GM20431 (cell line): ENCODE measurements around the gene TFCP2.

Experiments
- in situ Hi-C: fragments of 300-500 bp; cut with MseI, MboI; formaldehyde crosslinking; loops from one replicate; pipeline ENCODE4 v1.15.0; 2020; ENCODE audit warnings: low sequenced_read_pairs; ENCODE audit not compliant: unreplicated experiment

The TFCP2 gene

DNA sequence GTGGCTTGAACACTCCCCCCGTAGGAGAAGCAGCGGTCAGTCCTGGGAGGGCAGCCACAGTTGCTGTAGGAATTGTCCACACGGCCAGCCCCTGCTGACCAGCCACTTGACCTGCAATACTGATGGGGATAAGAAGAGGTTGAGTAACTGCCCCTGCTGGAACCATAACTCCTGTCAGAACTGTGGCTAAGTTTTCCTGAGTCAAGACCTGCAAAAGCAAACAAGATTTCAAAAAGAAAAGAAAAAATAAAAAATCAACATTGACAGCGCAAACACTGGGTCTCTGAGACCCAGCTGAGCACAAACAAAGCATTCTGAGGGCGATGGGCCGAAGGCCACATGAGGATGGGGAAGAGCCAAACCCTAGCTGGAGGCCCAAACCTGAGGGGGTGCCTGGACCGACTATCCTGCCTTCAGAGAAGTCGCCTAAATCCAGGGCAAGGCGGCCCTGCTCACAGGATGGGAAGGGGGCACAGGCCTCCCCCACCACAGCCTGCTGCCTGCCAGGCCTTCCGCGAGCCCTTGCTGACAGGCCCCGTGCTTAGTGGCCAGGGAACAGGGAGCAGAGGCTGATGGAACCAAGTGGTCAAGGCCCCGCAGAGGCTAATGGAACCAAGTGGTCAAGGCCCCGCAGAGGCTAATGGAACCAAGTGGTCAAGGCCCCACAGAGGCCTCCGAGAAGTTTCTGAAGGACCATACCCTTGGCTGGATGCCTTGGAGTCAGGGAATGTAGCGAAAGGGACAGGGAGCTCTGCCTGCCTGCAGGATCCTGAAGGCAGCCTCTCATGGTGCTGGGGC lies 25.8 kb upstream of the TFCP2 start:
- in situ Hi-C loops = no loop called here

DNA sequence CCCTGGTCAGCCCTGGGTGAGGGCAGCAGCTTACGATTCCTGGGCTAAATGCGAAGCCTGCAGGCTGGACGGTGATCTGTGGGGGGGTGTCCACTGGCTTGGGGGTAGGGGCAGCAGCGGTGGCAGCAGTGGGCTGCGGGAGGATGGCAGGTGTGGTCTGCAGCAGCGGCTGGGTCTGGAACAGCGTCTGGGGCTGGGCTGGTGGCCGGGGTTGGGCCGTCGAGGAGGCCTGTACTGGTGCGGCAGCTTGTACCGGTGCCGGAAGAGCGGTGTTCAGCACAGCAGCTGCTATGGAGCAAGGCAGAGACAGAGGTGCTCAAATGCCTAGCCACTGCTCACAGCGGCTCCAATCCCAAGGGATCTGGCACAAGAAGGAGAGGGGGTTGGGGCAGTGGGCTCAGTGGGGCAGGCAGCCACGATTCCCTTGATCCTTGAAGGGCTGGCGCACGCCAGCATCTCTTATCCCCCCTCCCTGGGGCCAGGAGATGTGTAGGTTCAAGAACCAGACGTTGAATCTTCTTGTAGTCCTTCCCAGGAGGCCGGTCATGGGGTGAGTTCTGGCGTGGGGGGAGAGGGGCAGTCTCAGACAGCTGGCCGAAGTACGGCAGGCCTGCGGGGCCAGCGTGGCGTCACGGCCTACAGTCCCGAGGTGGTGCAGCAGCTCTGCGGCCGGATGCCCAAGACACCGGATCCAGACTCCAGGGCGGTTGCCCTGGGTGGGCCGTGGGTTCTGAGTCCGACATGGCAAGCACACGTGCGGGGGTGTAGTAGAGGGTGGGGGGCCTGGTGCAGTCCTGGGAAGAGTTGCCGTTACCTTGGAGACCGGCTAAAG lies 25.0 kb upstream of the TFCP2 start:
- in situ Hi-C loops = no loop called here

DNA sequence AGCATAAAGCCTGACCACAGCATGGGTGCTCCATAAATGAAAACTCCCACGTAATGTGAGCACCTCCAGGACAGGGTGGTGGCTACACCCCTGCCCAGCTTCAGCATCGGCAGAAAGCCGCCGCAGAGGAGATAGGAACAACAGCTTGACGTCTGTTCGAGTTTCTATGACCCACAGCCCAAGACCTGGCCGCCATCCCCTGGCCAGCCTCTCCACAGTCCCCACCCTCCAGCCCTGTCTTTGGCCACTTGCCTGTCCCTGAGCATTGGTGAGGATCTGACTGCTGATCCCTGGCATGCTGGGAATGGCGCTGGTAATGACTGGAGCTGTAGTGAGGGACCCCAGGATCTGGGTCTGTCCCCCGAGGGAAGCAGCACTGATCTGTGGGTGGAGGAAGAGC lies 23.6 kb upstream of the TFCP2 start:
- in situ Hi-C loops = no loop called here

DNA sequence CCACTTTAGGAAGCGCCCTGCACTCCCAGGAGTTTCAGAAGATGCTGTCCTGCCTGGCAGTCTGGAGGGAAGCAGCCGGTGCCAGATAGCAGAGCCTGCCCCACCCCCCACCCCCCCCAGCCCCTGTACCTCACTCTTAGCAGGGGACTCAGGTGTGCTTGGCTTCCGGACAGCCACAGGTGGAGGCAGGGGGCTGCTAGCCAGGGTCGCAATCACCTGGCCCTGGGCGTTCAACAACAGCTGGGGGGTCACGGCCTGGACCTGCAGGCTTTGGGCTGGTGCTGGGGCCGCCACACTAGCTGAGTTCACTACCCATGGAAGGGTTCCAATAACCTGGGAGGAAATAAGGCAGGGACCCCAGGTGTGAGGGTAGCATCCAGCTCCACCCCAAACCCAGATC lies 22.9 kb upstream of the TFCP2 start:
- in situ Hi-C loops = no loop called here

DNA sequence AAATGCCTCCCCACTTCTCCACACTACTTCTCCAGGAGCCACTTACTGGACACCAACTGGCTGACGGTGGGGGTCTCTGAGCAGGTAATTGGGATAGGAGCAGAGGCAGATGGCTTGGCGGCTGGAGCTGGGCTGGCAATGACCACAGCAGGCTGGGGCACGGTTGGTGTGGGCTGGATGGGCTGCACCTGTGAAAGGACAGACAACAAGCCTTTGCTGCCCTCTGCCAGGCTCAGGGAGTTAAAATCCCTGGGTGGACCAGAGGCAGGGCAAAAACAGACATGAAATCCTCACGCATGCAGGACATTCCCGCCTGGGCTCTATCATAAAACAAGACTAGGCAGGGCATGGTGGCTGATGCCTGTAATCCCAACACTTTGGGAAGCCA lies 19.3 kb upstream of the TFCP2 start:
- in situ Hi-C loops = no loop called here

DNA sequence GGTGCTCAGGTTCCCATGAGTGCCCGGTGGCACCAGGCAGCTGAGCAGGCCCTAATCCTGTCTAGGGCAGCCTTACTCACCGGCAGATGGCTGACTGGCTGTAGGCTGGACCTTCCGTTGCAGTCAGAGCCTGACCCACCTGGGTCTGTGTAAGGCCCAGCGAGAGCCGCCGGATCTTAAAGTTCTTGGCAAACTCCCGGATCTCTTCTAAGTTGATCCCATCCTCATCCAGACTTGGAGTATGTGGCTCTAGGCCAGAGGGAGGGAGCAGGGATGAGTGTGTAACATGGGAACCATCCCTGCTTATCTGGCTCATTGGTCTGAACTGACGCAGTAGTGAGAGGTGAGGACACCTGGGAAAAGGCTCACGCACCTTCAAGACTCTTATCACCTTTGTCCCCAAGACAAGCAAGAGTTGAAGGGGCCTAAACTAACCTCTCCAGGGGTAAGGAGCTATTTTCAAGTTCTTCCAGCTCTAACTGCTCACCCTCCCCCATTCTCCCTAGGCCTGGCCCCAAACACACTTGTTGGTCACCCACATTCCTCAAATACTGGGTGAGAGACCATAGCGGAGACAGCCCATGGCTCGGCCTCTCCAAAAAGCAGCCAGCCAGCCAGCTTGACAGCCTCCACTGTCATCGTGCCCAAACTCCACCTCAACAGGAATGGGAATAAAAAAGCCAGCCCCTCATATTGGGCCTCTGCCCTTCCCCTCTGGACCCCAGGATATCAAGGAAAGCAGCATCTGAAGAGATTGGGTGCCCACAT lies 18.8 kb upstream of the TFCP2 start:
- in situ Hi-C loops = no loop called here

DNA sequence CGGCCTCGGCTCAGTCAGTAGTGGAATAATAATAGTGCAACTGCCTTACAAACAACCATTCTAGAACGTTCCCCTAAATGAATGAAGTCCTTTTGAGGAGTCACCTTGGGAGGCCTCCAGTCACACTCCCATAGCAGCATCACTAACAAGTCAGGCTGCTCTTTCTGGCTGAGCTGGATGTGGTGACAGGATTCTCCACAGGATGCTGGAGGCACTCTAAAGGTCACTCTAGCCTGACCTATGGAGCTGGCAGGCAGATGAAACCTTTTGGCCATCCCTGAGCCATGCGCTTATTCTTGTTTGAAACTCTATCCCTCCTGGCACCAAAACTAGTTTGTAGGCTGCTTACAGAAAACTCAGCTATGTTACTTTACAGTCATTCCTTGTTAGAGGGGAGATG lies 17.9 kb upstream of the TFCP2 start:
- in situ Hi-C loops = no loop called here

DNA sequence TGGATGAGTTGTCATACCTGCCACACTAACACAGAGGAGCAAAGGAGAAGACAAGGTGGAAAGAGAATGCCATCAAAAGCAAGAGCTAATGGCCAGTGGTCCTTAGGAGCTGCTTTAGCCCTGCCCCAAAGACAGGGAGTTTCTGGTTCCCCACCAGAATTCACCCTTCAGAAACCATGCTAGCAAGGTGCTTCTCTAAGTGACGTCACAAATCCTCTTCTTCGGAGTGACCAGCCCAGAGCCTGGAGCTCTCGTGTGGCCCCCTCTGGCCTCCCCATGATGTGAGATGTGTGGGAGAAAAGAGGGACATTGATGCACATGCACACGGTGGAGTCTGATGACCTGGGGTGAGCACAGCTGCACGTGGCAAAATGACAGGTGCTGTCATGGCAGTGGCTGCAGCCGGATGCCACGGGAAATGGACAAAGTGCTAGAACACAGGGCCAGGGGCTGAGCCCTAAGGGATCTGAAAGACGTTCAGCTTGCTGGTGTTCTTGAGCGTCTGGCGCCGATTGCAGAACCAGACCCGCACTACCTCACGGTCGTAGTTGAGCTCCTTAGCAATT lies 16.9 kb upstream of the TFCP2 start:
- in situ Hi-C loops = no loop called here

DNA sequence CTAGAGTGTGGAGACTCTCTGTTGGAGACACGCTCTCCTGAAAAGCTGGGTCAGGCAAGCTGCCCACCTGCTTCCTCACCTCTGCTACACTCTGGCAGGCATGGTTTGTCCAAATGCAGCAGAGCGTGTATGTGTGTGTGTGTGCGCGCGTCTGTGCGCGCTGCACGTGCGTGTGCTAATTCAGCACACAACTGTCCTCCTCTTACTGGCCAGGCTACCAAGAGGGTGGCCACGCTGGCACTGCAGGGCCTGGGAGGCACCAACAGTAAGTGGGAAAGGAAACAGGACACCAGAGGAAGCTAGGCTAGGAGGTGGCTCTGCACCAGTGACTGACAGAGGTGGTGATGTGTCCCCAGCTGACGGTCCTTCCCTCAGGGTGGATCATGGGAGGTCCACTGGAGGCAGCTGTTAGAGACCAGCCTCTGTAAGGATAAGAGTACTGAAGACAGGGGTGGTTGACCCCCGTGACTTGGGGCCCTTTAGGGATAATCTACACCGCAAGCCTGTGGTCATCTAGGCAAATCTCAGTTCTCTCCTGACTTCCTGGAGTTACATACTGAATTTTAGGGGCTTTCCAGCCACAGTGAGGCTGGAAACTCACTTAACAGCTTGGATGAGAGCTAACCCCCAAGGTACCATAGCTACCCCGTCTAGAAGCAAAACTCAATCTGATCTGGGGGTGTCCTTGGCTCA lies 15.6 kb upstream of the TFCP2 start:
- in situ Hi-C loops = no loop called here

DNA sequence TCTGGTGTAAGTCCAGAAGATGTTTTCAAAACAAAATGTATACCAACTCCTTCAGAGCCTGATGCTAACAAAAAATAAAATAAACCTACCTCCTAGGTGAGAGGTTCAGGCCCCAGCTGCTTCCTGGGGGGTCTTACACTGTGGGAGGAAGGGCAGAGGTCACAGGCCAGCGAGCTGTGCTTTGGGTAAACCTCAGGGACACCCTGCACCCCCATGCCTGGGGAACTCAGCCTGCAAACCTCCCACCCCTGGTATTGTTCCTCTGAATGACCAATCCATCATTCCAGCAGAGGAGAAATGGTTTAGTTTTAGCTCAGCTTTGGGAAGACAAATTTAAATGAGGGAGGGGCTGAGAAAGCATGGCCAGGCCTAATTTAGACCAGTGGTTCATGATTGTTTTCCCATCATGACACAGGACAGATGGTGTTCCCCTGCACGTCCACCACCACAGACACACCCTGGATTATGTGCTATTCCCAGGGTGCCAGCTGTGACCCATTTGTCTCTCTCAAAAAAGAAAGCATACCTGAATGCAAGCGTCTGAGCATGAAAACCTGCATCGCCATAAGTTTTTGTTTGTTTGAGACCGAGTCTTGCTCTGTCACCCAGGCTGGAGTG lies 14.5 kb upstream of the TFCP2 start:
- in situ Hi-C loops = no loop called here

DNA sequence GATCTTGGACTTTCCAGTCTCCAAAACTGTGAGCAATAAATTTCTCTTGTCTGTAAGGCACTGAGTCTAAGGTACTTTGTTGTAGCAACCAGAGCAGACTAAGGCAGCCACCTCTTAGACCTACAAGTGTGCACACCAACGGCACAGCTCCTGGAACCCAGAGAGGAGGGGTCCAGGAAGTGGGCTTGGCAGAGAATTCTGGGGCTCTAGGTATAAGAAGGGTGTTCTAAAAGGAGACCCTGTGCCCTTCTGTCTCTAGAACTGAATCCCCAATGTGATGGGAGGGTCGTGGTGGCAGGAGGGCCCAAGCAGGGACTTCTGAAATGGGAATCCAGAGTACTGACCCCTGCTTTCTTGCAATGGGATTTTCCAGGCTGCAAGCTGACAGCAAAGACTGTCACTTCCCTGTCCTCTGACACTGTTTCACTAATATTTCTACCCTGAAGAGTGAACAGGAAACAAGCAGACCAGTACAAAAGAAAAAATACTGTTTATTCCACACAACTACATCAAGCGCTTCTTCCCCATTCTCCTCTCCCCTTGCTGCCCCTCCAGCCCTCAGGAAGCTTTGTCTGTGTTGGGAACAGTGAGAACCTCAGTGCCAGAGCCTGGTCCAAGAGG lies 13.6 kb upstream of the TFCP2 start:
- in situ Hi-C loops = no loop called here

DNA sequence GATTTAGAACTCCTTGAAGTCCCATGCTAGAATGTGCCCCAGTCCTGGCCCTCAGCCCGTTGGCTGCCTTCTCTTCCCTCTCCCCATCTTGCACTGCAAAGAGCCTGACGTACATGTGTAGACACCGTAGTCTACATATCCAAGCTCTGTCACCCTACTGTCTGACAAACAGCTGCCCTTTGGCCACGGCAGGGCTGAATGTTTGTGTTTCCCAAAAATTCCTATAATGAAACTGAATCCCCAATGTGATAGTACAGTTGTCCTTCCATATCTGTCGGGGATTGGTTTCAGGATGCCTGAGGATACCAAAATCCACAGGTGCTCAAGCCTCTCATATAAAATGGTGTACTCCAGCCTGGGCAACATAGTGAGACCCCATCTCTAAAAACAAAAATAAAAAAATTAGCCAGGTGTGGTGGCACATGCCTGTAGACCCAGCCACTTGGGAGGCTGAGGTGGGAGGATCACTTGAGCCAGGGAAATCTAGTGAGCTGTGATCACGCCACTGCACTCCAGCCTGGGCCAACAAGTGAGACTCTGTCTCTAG lies 12.3 kb upstream of the TFCP2 start:
- in situ Hi-C loops = no loop called here

DNA sequence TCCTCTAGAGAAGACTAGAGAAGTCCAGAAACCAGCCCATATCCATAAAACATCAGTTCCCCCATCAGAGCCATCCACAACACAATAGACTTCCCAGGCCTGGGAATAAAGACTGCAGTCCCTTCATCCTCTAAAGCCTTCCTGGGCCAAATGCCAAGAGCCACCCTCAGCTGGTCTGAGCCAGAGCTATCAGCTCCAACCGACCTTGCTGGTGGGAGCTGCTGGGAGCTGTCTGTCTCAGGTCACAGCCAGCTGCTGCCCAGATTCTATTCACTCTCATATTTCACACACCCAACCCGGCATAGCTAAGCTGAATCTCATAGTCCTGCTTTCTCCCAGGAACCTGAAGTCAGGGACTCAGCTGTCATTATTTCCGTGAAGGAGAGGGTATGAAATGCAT lies 10.9 kb upstream of the TFCP2 start:
- in situ Hi-C loops = no loop called here

DNA sequence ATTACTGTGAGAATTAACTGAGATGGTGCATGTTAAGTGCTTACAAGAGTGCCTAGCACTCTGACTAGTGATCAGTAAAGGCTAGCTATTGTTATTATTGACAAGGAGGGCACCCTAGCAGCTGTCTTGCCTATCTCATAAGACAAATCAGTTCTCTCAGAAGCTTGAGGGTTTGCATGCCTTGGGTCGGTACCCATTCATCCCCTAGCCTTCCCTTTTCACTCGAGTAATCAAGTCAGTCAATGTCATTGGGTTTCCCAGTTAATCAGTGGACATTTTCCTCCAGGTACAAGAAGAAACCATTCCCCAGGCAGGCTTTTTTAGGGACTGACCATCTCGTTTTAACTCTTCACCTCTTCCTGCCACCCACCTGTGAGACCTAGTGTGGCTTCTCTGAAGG lies 10.4 kb upstream of the TFCP2 start:
- in situ Hi-C loops = no loop called here

DNA sequence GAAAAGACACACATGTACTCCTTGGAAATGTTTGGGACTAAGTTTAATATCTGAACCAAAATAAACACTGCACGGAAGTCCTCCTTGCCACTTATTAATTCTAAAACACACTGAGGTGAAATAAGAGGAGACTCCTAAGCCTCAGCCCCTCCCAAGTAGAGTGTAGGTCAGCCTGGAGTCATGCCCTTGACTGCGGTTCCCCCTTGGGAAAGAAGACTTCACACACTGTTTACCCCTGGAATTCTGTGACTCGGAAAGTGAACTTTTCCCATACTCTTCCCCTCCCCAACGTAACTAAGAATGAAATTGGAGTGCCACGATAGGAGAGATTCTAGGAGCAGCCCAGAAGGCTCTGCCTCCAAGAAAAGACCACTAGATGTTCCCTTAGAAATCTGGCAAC lies 8.6 kb upstream of the TFCP2 start:
- in situ Hi-C loops = no loop called here

DNA sequence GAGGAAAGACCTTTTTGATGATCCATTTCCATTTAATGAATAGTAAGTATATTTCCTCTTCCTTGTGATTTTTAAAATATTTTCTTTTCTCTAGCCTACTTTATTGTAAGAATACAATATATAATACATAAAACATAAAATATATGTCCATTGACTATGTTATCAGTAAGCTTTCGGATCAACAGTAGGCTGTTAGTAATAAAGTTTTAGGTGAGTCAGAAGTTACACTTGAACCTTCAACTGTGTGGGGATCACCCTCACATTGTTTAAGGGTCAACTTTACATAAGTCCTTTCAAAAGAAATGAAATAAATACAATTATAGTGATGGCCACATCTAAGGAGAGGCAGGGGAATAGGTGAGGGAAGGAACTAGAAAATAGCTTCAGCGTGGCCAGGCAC lies 5.0 kb upstream of the TFCP2 start:
- in situ Hi-C loops = no loop called here

DNA sequence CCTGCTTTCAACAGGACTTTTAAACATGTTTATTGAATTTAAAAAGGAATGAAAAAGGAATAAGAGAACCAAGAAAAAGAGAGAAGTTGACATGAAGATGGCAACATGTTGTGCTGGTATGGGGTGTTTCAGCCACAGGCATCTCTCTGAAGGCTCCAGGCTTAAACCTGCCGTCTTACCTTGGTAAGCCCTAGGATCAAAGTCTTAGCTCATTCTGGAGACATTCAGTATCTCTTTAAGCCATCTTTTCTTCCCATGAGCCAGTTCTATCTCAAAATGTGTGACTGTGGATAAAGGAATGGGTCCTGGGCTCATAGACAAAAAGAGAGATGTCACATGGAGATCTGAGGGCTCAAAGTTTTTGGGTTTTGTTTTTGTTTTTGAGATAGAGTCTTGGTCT lies 1.6 kb upstream of the TFCP2 start:
- in situ Hi-C loops = no loop called here

DNA sequence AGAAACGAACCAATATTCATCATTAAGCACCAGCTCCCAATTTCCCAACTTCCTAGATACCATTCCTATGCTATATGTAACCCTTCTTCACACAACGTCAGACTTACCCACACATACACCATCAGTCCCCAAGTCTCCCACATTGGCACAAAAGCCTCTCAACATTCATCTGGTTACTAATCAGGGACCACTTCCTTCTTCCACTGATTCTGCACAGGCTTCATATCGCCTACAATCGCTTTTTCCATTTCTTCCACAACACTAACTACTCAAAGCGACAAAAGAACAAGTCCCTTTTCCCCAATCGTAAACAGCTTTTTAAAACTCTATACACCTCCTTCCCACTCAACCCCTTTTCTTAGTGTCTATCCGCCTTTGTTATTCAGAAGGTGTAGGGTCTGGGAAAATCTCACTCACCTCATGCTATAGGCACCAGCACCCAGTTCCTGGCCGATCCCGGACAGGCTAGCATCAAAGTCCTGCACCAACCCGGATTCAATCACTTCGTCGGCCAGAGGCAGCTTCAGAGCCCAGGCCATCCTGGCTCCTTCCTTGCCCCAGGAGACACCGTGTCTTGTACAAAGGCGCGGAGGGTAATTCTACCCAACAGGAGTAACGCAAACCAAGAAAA lies 936 bp downstream of the TFCP2 start:
- in situ Hi-C loops = no loop called here
